HepG2 (cell line): ENCODE measurements around the gene EFCAB8. TPM values are rescaled to one million over a fixed set of nuclear protein-coding genes. Genes with fewer than 3 reads are reported as not detected.

Source experiments
- ATAC-seq: fragments of 200-7000 bp; cut with Tn5 transposase; 3 replicates; pipeline ENCODE4 v1.9.1; 2020; ENCODE audit warnings: mild to moderate bottlenecking, moderate library complexity
- BruUV-seq: library from RNA; stranded (reverse); fragments of 400-500 nt; replicated peaks from 2 replicates; lab custom pipeline; 2021; lab: Mats Ljungman, UMichigan
- CTCF ChIA-PET: fragments of 300-600 bp; formaldehyde crosslinking; extraction: SDS; loops from one replicate; lab custom pipeline; 2021; ENCODE audit warnings: low total read pairs, inconsistent platforms, low intra/inter-chr PET ratio; lab: Yijun Ruan, JAX
- POLR2A ChIA-PET: fragments of 350-600 bp; sonication (Branson Sonifier 250); formaldehyde crosslinking; loops from one replicate; lab custom pipeline; 2020; ENCODE audit warnings: antibody characterized with exemption, inconsistent platforms; lab: Yijun Ruan, JAX
- DNase-seq: peaks from one replicate; pipeline ENCODE4 v3.0.0-alpha.2; 2015; ENCODE audit warnings: low spot score
- FAIRE-seq: peaks from 3 replicates; lab custom pipeline; 2011; peaks lifted over from hg19 to GRCh38; lab: Jason Lieb, UNC
- H2AFZ ChIP-seq: one replicate; pipeline ENCODE4 v1.6.1; 2011; ENCODE audit warnings: low read length, inconsistent platforms
- H3K27ac ChIP-seq: fragments of 300-600 bp; 3 replicates; pipeline ENCODE4 v1.8.0; 2011; ENCODE audit warnings: mixed run types, mild to moderate bottlenecking, mixed read lengths, low read length, inconsistent platforms; ENCODE audit not compliant: insufficient read depth; ENCODE audit errors: extremely low read length
- H3K27me3 ChIP-seq, 2 experiments: fragments of 200-600 bp in 1 of 2; 2 replicates in 1 of 2; 3 replicates in 1 of 2; pipeline versions ENCODE4 v1.6.0 to v1.8.0; 2011; ENCODE audit warnings: low read length in 2 of 2, mild to moderate bottlenecking in 2 of 2, moderate library complexity in 2 of 2, inconsistent platforms in 1 of 2; ENCODE audit not compliant: insufficient read depth in 2 of 2, control insufficient read depth in 1 of 2
- H3K36me3 ChIP-seq, 2 experiments: fragments of 200-600 bp in 1 of 2; replicated peaks in 1 of 2; 2 replicates in 1 of 2; 3 replicates in 1 of 2; pipeline versions ENCODE4 v1.5.1 to v1.8.0; 2011; ENCODE audit warnings: low read length in 2 of 2, inconsistent platforms in 1 of 2; ENCODE audit not compliant: insufficient read depth in 2 of 2, control insufficient read depth in 1 of 2
- H3K4me1 ChIP-seq: 2 replicates; pipeline ENCODE4 v1.5.1; 2012; ENCODE audit warnings: low read length, inconsistent platforms; ENCODE audit not compliant: insufficient read depth
- H3K4me2 ChIP-seq: 2 replicates; pipeline ENCODE4 v1.6.0; 2011; ENCODE audit warnings: low read depth, low read length, inconsistent platforms
- H3K4me3 ChIP-seq, 3 experiments: fragments of 200-600 bp in 1 of 3; sonication (generic), shearing (Covaris generic) in 1 of 3; replicated peaks in 1 of 3; 2 replicates each; pipeline ENCODE4 v1.5.1; 2011 to 2016; ENCODE audit warnings: low read length in 3 of 3, inconsistent platforms in 2 of 3, low read depth in 2 of 3, mild to moderate bottlenecking in 2 of 3, control low read depth in 1 of 3, mixed read lengths in 1 of 3; ENCODE audit not compliant: insufficient read depth in 1 of 3
- H3K79me2 ChIP-seq: one replicate; pipeline ENCODE4 v1.6.1; 2011; ENCODE audit warnings: low read length, inconsistent platforms; ENCODE audit not compliant: insufficient read depth
- H3K9ac ChIP-seq: 2 replicates; pipeline ENCODE4 v1.6.0; 2011; ENCODE audit warnings: mild to moderate bottlenecking, low read depth, low read length, inconsistent platforms; ENCODE audit not compliant: insufficient read depth
- H3K9me3 ChIP-seq: 2 replicates; pipeline ENCODE4 v1.5.1; 2012; ENCODE audit warnings: mild to moderate bottlenecking, low read length
- H4K20me1 ChIP-seq: 2 replicates; pipeline ENCODE4 v1.6.0; 2011; ENCODE audit warnings: inconsistent platforms, mild to moderate bottlenecking, low read length, moderate library complexity; ENCODE audit not compliant: insufficient read depth
- AGO2 ChIP-seq: fragments of 200-400 bp; formaldehyde crosslinking; optimal IDR thresholded peaks from 2 replicates; pipeline ENCODE3; 2017; ENCODE audit warnings: mild to moderate bottlenecking, low read depth, low read length, moderate library complexity
- ARNT ChIP-seq: fragments of 450-650 bp; IDR thresholded peaks from 2 replicates; pipeline ENCODE4 v1.6.1; 2017
- CBX1 ChIP-seq: IDR thresholded peaks from one replicate; pipeline ENCODE4 v1.6.1; 2016; ENCODE audit warnings: antibody characterized with exemption, low read depth
- HCFC1 ChIP-seq: fragments of 150-350 bp; IDR thresholded peaks from 2 replicates; pipeline ENCODE4 v1.6.1; 2014; ENCODE audit warnings: low read depth, low read length
- KLF15 ChIP-seq: sonication (generic); formaldehyde crosslinking; IDR thresholded peaks from 2 replicates; pipeline ENCODE4 v1.8.1; 2023; ENCODE audit warnings: borderline replicate concordance, mild to moderate bottlenecking, inconsistent platforms, missing genetic modification reagents, mixed read lengths
- NBN ChIP-seq: fragments of 450-650 bp; conservative IDR thresholded peaks from 2 replicates; pipeline ENCODE4 v1.6.1; 2017
- NR2F1 ChIP-seq, 2 experiments: fragments of 450-650 bp in 1 of 2; formaldehyde crosslinking in 1 of 2; IDR thresholded peaks; 2 replicates each; pipeline versions ENCODE4 v1.5.0 to v1.6.1; 2016 to 2020; ENCODE audit warnings: mild to moderate bottlenecking in 1 of 2, missing compliant biosample characterization in 1 of 2, missing genetic modification reagents in 1 of 2, moderate library complexity in 1 of 2
- PHF8 ChIP-seq: sonication (generic); formaldehyde crosslinking; IDR thresholded peaks from 2 replicates; pipeline ENCODE4 v1.5.0; 2020; ENCODE audit warnings: missing genetic modification reagents
- REXO4 ChIP-seq: sonication (generic); formaldehyde crosslinking; IDR thresholded peaks from 2 replicates; pipeline ENCODE4 v1.8.0; 2022; ENCODE audit warnings: missing genetic modification reagents, mild to moderate bottlenecking, borderline replicate concordance
- TGIF2 ChIP-seq: IDR thresholded peaks from 2 replicates; pipeline ENCODE4 v1.6.1; 2016; ENCODE audit warnings: control low read depth, missing compliant biosample characterization
- ZMYM2 ChIP-seq: sonication (generic); formaldehyde crosslinking; IDR thresholded peaks from 2 replicates; pipeline ENCODE4 v1.8.0; 2022; ENCODE audit warnings: mild to moderate bottlenecking, missing genetic modification reagents
- ZNF766 ChIP-seq: sonication (generic); formaldehyde crosslinking; IDR thresholded peaks from 2 replicates; pipeline ENCODE4 v1.5.0; 2020; ENCODE audit warnings: missing genetic modification reagents, borderline replicate concordance
- WGBS: methylation state at CpG from one replicate; pipeline ENCODE4 v1.1.6; 2017; ENCODE audit warnings: low lambda C conversion rate; 5-methylcytosine and 5-hydroxymethylcytosine counted together
- in situ Hi-C: cut with HindIII; loops from 2 replicates; pipeline ENCODE4 v1.10.0; 2017; ENCODE audit warnings: low pct_unique_long_range_greater_than_20kb; ENCODE audit not compliant: extremely low pct_ligation_motif_present
- intact Hi-C: fragments of 100-400 bp; cut with micrococcal nuclease; formaldehyde crosslinking; loops from one replicate; pipeline ENCODE4 v1.10.0; 2022; ENCODE audit not compliant: unreplicated experiment
- polyA plus RNA-seq, 8 experiments: library from polyadenylated mRNA; depleted of rRNA in 3 of 8; stranded (reverse) in 7 of 8; unstranded in 1 of 8; fragments of >200 nt; fragmentation: Illumina TruSeq in 4 of 8; extraction: Trizol in 4 of 8; gene quantifications; 2 replicates each; pipeline versions ENCODE4 v1.2.1 to v1.2.3, GENCODE V29; 2011 to 2016; ENCODE audit warnings: low read depth in 4 of 8, missing spikeins in 1 of 8, mixed read lengths in 1 of 8; ENCODE audit not compliant: insufficient read depth in 1 of 8
- total RNA-seq, 5 experiments: library from RNA; depleted of rRNA; stranded (reverse); fragments of >200 nt; fragmentation: Illumina TruSeq; extraction: Trizol; gene quantifications; 2 replicates each; pipeline ENCODE4 v1.2.3, GENCODE V29; 2016; ENCODE audit warnings: low read depth in 1 of 5
- TF ChIP-seq, protein P1 (sequence below): sonication (generic); formaldehyde crosslinking; IDR thresholded peaks from 2 replicates; pipeline ENCODE4 v1.5.0; 2020; ENCODE audit warnings: mild to moderate bottlenecking, missing genetic modification reagents
- TF ChIP-seq, protein P2 (sequence below): sonication (generic); formaldehyde crosslinking; IDR thresholded peaks from 2 replicates; pipeline ENCODE4 v1.8.1; 2023; ENCODE audit warnings: missing genetic modification reagents, inconsistent platforms, borderline replicate concordance
- TF ChIP-seq, protein P3 (sequence below), 2 experiments: sonication (generic) in 1 of 2; formaldehyde crosslinking in 1 of 2; IDR thresholded peaks; 2 replicates each; pipeline versions ENCODE4 v1.4.0 to v1.6.1; 2016 to 2020; ENCODE audit warnings: borderline replicate concordance in 1 of 2, low read depth in 1 of 2, mild to moderate bottlenecking in 1 of 2, missing genetic modification reagents in 1 of 2

EFCAB8 gene
- total and polyA plus RNA-seq, 2 of the 13 experiments (the other 11 are each of a cell fraction or from before 2014, with no cell fraction given) = 0.15 to 0.22 TPM

DNA sequence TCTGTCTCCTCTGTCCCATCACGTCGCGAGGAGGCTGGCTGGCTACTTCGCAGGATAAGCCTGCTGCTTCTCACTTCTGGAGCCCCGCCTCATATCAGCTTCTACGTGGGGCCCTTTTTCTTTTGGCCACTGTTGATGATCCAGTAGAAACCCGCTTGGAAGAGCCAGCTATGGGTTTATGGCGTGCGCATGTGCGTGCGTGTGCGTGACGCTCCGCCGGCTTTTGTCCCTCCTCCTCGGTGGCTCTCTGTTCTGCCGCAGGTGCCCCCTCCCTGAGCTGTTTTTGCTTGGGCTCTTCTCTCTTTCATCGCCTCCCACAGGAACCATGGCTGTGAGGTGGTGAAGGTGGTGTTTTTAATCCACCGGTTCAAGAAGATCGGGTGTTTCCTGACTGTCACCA is 26.5 kb downstream of the EFCAB8 start:
- no peaks in the 10 kb centered on the region for H3K36me3 ChIP-seq
- POLR2A ChIA-PET = interaction anchor here (0.6 kb wide), 1 partner anchor 66 kb away, joined by 3 read pairs; the partner anchor contains the start of gene MAPRE1
- DNase-seq (no peak), FAIRE-seq (no peak), ATAC-seq (no peak)
- H3K79me2 ChIP-seq = no peaks in the 10 kb centered on the region
- no peaks in the 10 kb centered on the region for H4K20me1 ChIP-seq
- H2AFZ ChIP-seq = no peak overlapping the region
- H3K27me3 ChIP-seq = peaks cover 2% of the 10 kb centered on the region in 2 experiments; a peak in 2 of 5 replicates
- no peak overlapping the region for H3K4me2 ChIP-seq
- 78% methylated on average over 20 of the region's 20 CpGs for WGBS
- intact Hi-C loops (no loop called here), in situ Hi-C loops (no loop called here)
- CTCF ChIA-PET = no interaction called here
- H3K9ac ChIP-seq = no peak overlapping the region
- BruUV-seq = no TSS peak
- no peaks in the 10 kb centered on the region for H3K9me3 ChIP-seq
- no peak overlapping the region for H3K4me3 ChIP-seq
- TF ChIP-seq ZNF766 (no peak), REXO4 (CRISPR knock-in tag) (no peak), KLF15 (no peak), NR2F1 (CRISPR knock-in tag; IDR thresholded peaks at IDR 0.05) (no peak), TGIF2 (CRISPR knock-in tag) (no peak), PHF8 (CRISPR knock-in tag) (no peak), ZMYM2 (CRISPR knock-in tag) (no peak), AGO2 (no peak), CBX1 (no peak), HCFC1 (no peak), ARNT (no peak), NBN (no peak)
- TF ChIP-seq, protein P1, sequence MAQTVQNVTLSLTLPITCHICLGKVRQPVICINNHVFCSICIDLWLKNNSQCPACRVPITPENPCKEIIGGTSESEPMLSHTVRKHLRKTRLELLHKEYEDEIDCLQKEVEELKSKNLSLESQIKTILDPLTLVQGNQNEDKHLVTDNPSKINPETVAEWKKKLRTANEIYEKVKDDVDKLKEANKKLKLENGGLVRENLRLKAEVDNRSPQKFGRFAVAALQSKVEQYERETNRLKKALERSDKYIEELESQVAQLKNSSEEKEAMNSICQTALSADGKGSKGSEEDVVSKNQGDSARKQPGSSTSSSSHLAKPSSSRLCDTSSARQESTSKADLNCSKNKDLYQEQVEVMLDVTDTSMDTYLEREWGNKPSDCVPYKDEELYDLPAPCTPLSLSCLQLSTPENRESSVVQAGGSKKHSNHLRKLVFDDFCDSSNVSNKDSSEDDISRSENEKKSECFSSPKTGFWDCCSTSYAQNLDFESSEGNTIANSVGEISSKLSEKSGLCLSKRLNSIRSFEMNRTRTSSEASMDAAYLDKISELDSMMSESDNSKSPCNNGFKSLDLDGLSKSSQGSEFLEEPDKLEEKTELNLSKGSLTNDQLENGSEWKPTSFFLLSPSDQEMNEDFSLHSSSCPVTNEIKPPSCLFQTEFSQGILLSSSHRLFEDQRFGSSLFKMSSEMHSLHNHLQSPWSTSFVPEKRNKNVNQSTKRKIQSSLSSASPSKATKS (CRISPR knock-in tag) = no peak
- TF ChIP-seq, protein P2, sequence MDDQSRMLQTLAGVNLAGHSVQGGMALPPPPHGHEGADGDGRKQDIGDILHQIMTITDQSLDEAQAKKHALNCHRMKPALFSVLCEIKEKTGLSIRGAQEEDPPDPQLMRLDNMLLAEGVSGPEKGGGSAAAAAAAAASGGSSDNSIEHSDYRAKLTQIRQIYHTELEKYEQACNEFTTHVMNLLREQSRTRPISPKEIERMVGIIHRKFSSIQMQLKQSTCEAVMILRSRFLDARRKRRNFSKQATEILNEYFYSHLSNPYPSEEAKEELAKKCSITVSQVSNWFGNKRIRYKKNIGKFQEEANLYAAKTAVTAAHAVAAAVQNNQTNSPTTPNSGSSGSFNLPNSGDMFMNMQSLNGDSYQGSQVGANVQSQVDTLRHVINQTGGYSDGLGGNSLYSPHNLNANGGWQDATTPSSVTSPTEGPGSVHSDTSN (CRISPR knock-in tag) = no peak
- TF ChIP-seq, protein P3, sequence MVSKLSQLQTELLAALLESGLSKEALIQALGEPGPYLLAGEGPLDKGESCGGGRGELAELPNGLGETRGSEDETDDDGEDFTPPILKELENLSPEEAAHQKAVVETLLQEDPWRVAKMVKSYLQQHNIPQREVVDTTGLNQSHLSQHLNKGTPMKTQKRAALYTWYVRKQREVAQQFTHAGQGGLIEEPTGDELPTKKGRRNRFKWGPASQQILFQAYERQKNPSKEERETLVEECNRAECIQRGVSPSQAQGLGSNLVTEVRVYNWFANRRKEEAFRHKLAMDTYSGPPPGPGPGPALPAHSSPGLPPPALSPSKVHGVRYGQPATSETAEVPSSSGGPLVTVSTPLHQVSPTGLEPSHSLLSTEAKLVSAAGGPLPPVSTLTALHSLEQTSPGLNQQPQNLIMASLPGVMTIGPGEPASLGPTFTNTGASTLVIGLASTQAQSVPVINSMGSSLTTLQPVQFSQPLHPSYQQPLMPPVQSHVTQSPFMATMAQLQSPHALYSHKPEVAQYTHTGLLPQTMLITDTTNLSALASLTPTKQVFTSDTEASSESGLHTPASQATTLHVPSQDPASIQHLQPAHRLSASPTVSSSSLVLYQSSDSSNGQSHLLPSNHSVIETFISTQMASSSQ (IDR thresholded peaks at IDR 0.05; ENCODE audit: low read depth) = no peak
- TF ChIP-seq, protein P3 (CRISPR knock-in tag; IDR thresholded peaks at IDR 0.05; ENCODE audit: borderline replicate concordance) = no peak
- H3K4me1 ChIP-seq = peaks cover 10% of the 10 kb centered on the region
- no peak overlapping the region for H3K27ac ChIP-seq
